ENCODE data around the gene KCNIP4. TPM values are rescaled to one million over a fixed set of nuclear protein-coding genes. Genes with fewer than 3 reads are reported as not detected.

KCNIP4 gene
- total and polyA plus RNA-seq, 2 of the 8 experiments (the other 6 are each of a cell fraction or from before 2014, with no cell fraction given): 0.06 TPM; not detected in 1

DNA sequence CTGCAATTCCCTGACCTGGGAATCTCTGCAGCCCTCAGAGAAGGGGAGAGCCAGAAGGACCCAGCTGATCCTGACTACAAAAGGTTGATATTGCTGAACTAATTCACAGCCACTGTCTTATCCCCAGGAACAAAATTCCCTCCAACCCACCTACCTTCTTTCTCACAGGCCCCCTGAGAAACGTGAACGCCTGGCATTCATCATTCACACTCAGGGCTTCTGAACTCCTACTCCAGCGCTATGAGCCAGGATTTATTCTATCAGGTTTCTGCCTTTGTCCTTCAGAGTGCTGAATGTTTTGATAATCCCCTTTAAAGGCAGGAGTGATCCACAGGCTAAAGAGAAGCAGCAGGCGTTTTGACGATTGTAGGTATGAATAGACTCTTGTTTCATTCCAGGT is 76.5 kb downstream of the KCNIP4 start:
- no peak overlapping the region for H3K4me3 ChIP-seq (ENCODE audit: extremely low read depth in 1 of 4, insufficient read depth in 2 of 4, low read depth in 3 of 4, low read length in 4 of 4)
- H4K8ac ChIP-seq (ENCODE audit: extremely low read depth, insufficient read depth, low read length): no peak overlapping the region
- H3K23ac ChIP-seq (ENCODE audit: insufficient read length): no peak overlapping the region
- H3K18ac ChIP-seq (ENCODE audit: extremely low read depth, low read length): no peak overlapping the region
- H2BK120ac ChIP-seq (replicated peaks; ENCODE audit: low read depth, low read length): no peak overlapping the region
- peaks cover 0 to 5% (median 1%) of the 10 kb centered on the region in 4 experiments; a peak in 3 of 7 replicates for H3K4me1 ChIP-seq (replicated peaks in 1 of 4; ENCODE audit: control insufficient read depth in 3 of 4, insufficient read depth in 4 of 4, low read length in 3 of 4)
- H3K79me1 ChIP-seq (ENCODE audit: low read depth, low read length): no peaks in the 10 kb centered on the region
- H3K9ac ChIP-seq (replicated peaks in 1 of 4; ENCODE audit: extremely low read depth in 1 of 4, low read depth in 3 of 4, low read length in 3 of 4): no peak overlapping the region
- no peak overlapping the region for H4K5ac ChIP-seq (ENCODE audit: insufficient read length, low read depth, low read length)
- ChIA-PET POLR2A (ENCODE audit: partially characterized antibody) (no interaction called here), CTCF (ENCODE audit: partially characterized antibody) (no interaction called here)
- H2BK12ac ChIP-seq (ENCODE audit: low read depth, low read length): no peak overlapping the region
- H2AFZ ChIP-seq (ENCODE audit: low read length): no peak overlapping the region
- H4K20me1 ChIP-seq (replicated peaks in 1 of 2; ENCODE audit: control insufficient read depth in 1 of 2, insufficient read depth in 2 of 2, low read length in 2 of 2): no peaks in the 10 kb centered on the region
- H2BK5ac ChIP-seq (ENCODE audit: low read depth, low read length): no peak overlapping the region
- DNase-seq (ENCODE audit: low read depth in 1 of 2, low spot score in 2 of 2) (no peak), FAIRE-seq (no peak)
- no peaks in the 10 kb centered on the region for H3K23me2 ChIP-seq (ENCODE audit: low read depth, low read length)
- no peaks in the 10 kb centered on the region for H3K27me3 ChIP-seq (replicated peaks in 1 of 4; ENCODE audit: control insufficient read depth in 3 of 4, extremely low read depth in 1 of 4, insufficient read depth in 3 of 4, low read length in 3 of 4)
- H2BK15ac ChIP-seq (ENCODE audit: low read length): no peak overlapping the region
- H3K79me2 ChIP-seq (ENCODE audit: control insufficient read depth in 1 of 2, insufficient read depth in 2 of 2, low read length in 2 of 2): no peaks in the 10 kb centered on the region
- H2AK5ac ChIP-seq (ENCODE audit: low read depth, low read length): no peak overlapping the region
- H4K91ac ChIP-seq (replicated peaks; ENCODE audit: insufficient read length, low read length): no peak overlapping the region
- H3K36me3 ChIP-seq (ENCODE audit: control insufficient read depth in 2 of 4, insufficient read depth in 4 of 4, low read length in 3 of 4): no peaks in the 10 kb centered on the region
- no peak overlapping the region for H2BK20ac ChIP-seq (ENCODE audit: low read length)
- H3K14ac ChIP-seq (ENCODE audit: insufficient read length): no peak overlapping the region
- no peaks in the 10 kb centered on the region for H3K9me3 ChIP-seq (ENCODE audit: insufficient read depth in 2 of 2, low read depth in 1 of 2, low read length in 1 of 2)
- H3K4ac ChIP-seq (replicated peaks; ENCODE audit: insufficient read length, low read depth, low read length): no peak overlapping the region
- H3K27ac ChIP-seq (ENCODE audit: low read depth, low read length): no peak overlapping the region
- no peak overlapping the region for H3K56ac ChIP-seq (replicated peaks; ENCODE audit: insufficient read length, low read depth, low read length)
- WGBS, 2 experiments (ENCODE audit: extremely low coverage in 1 of 2, insufficient coverage in 1 of 2, insufficient read length in 1 of 2, insufficient replicate concordance in 2 of 2, low coverage in 1 of 2, low lambda C conversion rate in 2 of 2, missing lambda C conversion rate in 1 of 2): 87% methylated on average over 5 of the region's 5 CpGs; no CpG with 5 or more reads in 1 of the 2 experiments
- H3K4me2 ChIP-seq (ENCODE audit: insufficient read depth in 1 of 2, low read depth in 2 of 2, low read length in 2 of 2): no peak overlapping the region
- TF ChIP-seq, protein P1, sequence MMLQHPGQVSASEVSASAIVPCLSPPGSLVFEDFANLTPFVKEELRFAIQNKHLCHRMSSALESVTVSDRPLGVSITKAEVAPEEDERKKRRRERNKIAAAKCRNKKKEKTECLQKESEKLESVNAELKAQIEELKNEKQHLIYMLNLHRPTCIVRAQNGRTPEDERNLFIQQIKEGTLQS (IDR thresholded peaks at IDR 0.05; ENCODE audit: insufficient read depth, low read depth, low read length): no peak
- no peak for TF ChIP-seq FOSL1 (IDR thresholded peaks at IDR 0.05; ENCODE audit: insufficient read depth, low read depth, low read length)
- TF ChIP-seq RBBP5 (IDR thresholded peaks at IDR 0.05; ENCODE audit: borderline replicate concordance, low read depth, low read length): no peak
- TF ChIP-seq CEBPB (IDR thresholded peaks at IDR 0.05; ENCODE audit: low read depth, low read length): no peak
- TF ChIP-seq RNF2 (IDR thresholded peaks at IDR 0.05; ENCODE audit: borderline replicate concordance, low read depth, low read length, missing control alignments, poor library complexity, severe bottlenecking): no peak
- TF ChIP-seq RFX5 (IDR thresholded peaks at IDR 0.05; ENCODE audit: borderline replicate concordance, low read depth, low read length): no peak
- no peak for TF ChIP-seq TAF1 (IDR thresholded peaks at IDR 0.05; ENCODE audit: low read depth, low read length)
- TF ChIP-seq SIRT6 (IDR thresholded peaks at IDR 0.05; ENCODE audit: low read length): no peak
- TF ChIP-seq TEAD4 (IDR thresholded peaks at IDR 0.05; ENCODE audit: low read depth, low read length): no peak
- no peak for TF ChIP-seq POLR2AphosphoS5 (IDR thresholded peaks at IDR 0.05; ENCODE audit: low read depth, low read length)
- TF ChIP-seq TBP (IDR thresholded peaks at IDR 0.05; ENCODE audit: low read depth, low read length): no peak
- TF ChIP-seq ASH2L (IDR thresholded peaks at IDR 0.05; ENCODE audit: low read length): no peak
- no peak for TF ChIP-seq CTBP2 (IDR thresholded peaks at IDR 0.05; ENCODE audit: borderline replicate concordance, insufficient read depth, insufficient read length, low read length)
- TF ChIP-seq EGR1 (IDR thresholded peaks at IDR 0.05; ENCODE audit: borderline replicate concordance, low read depth, low read length): no peak
- no peak for TF ChIP-seq NANOG (IDR thresholded peaks at IDR 0.05; ENCODE audit: insufficient read depth, low read depth, low read length, poor library complexity, severe bottlenecking)

Data from H1 (cell line).